ENCODE results near the gene IKZF3. TPM values are rescaled to one million over a fixed set of nuclear protein-coding genes. Genes with fewer than 3 reads are reported as not detected.

The IKZF3 gene
- total RNA-seq, 2 donors from 2014 or later = 0.11 to 0.18 TPM

GRCh38 chr17:39717660-39718059 lies 146.5 kb downstream of the IKZF3 start:
- no peaks in the 10 kb centered on the region for H3K9me3 ChIP-seq (ENCODE audit: control insufficient read depth, low read length)
- TF ChIP-seq CTCF (conservative IDR thresholded peaks at IDR 0.05) = no peak
- H3K36me3 ChIP-seq (ENCODE audit: control insufficient read depth, insufficient read depth, low read length) = peaks cover 63% of the 10 kb centered on the region
- WGBS, 2 experiments (ENCODE audit: insufficient coverage in 1 of 2, insufficient read length in 1 of 2) = 93 to 95% methylated on average over 5 to 6 of the region's 6 CpGs
- Mint-ChIP-seq H3K4me1 (no peaks in the 10 kb centered on the region), H3K4me3 (no peak overlapping the region), H3K27me3 (ENCODE audit: insufficient read depth) (no peaks in the 10 kb centered on the region), H3K36me3 (ENCODE audit: low read depth) (peaks cover 51% of the 10 kb centered on the region), H3K9me3 (no peaks in the 10 kb centered on the region), H3K27ac (peak overlapping the region; percentile 39)
- H3K27me3 ChIP-seq (ENCODE audit: control insufficient read depth, insufficient read depth, low read length, poor library complexity, severe bottlenecking) = no peaks in the 10 kb centered on the region
- H3K4me1 ChIP-seq (ENCODE audit: control insufficient read depth, insufficient read depth, low read length) = no peaks in the 10 kb centered on the region
- no peak overlapping the region for H3K9ac ChIP-seq (ENCODE audit: extremely low read depth, low read length, poor library complexity, severe bottlenecking)
- DNase-seq = no peak
- H3K27ac ChIP-seq (ENCODE audit: low read depth, low read length) = no peak overlapping the region
- no peak overlapping the region for H3K4me3 ChIP-seq (ENCODE audit: low read length)

GRCh38 chr17:39716879-39717536 lies 147.1 kb downstream of the IKZF3 start:
- no peak for TF ChIP-seq CTCF (conservative IDR thresholded peaks at IDR 0.05)
- H3K9me3 Mint-ChIP-seq = no peaks in the 10 kb centered on the region
- H3K9me3 ChIP-seq (ENCODE audit: control insufficient read depth, low read length) = no peaks in the 10 kb centered on the region

GRCh38 chr17:39716073-39716818 lies 147.9 kb downstream of the IKZF3 start:
- DNase-seq = no peak
- H3K27me3 ChIP-seq (ENCODE audit: control insufficient read depth, insufficient read depth, low read length, poor library complexity, severe bottlenecking) = no peaks in the 10 kb centered on the region
- no peak overlapping the region for H3K27ac ChIP-seq (ENCODE audit: low read depth, low read length)
- H3K4me1 Mint-ChIP-seq = no peaks in the 10 kb centered on the region
- H3K4me3 ChIP-seq (ENCODE audit: low read length) = no peak overlapping the region
- H3K36me3 ChIP-seq (ENCODE audit: control insufficient read depth, insufficient read depth, low read length) = peaks cover 64% of the 10 kb centered on the region
- no peaks in the 10 kb centered on the region for H3K4me1 ChIP-seq (ENCODE audit: control insufficient read depth, insufficient read depth, low read length)
- no peak overlapping the region for H3K27ac Mint-ChIP-seq
- no peak overlapping the region for H3K4me3 Mint-ChIP-seq
- H3K36me3 Mint-ChIP-seq (ENCODE audit: low read depth) = peaks cover 61% of the 10 kb centered on the region
- H3K9me3 ChIP-seq (ENCODE audit: control insufficient read depth, low read length) = no peaks in the 10 kb centered on the region
- H3K9ac ChIP-seq (ENCODE audit: extremely low read depth, low read length, poor library complexity, severe bottlenecking) = no peak overlapping the region
- no peaks in the 10 kb centered on the region for H3K27me3 Mint-ChIP-seq (ENCODE audit: insufficient read depth)
- TF ChIP-seq CTCF (conservative IDR thresholded peaks at IDR 0.05) = no peak
- no peaks in the 10 kb centered on the region for H3K9me3 Mint-ChIP-seq
- WGBS, 2 experiments (ENCODE audit: insufficient coverage in 1 of 2, insufficient read length in 1 of 2) = 95 to 100% methylated on average over 2 to 15 of the region's 15 CpGs

More at GRCh38 chr17:39716879-39717536, 147.1 kb downstream of the IKZF3 start:
- no peaks in the 10 kb centered on the region for H3K4me1 ChIP-seq (ENCODE audit: control insufficient read depth, insufficient read depth, low read length)
- Mint-ChIP-seq H3K36me3 (ENCODE audit: low read depth) (peaks cover 57% of the 10 kb centered on the region), H3K4me1 (no peaks in the 10 kb centered on the region), H3K4me3 (no peak overlapping the region), H3K27me3 (ENCODE audit: insufficient read depth) (no peaks in the 10 kb centered on the region), H3K27ac (no peak overlapping the region)
- DNase-seq = no peak
- H3K36me3 ChIP-seq (ENCODE audit: control insufficient read depth, insufficient read depth, low read length) = peaks cover 62% of the 10 kb centered on the region
- H3K27ac ChIP-seq (ENCODE audit: low read depth, low read length) = no peak overlapping the region
- WGBS, 2 experiments (ENCODE audit: insufficient coverage in 1 of 2, insufficient read length in 1 of 2) = 94 to 95% methylated on average over 3 to 11 of the region's 11 CpGs
- no peak overlapping the region for H3K4me3 ChIP-seq (ENCODE audit: low read length)
- H3K9ac ChIP-seq (ENCODE audit: extremely low read depth, low read length, poor library complexity, severe bottlenecking) = no peak overlapping the region
- H3K27me3 ChIP-seq (ENCODE audit: control insufficient read depth, insufficient read depth, low read length, poor library complexity, severe bottlenecking) = no peaks in the 10 kb centered on the region

Measured in endodermal cell (in vitro differentiated cells).